ENCODE data around the gene MKS1.

MKS1 gene

DNA sequence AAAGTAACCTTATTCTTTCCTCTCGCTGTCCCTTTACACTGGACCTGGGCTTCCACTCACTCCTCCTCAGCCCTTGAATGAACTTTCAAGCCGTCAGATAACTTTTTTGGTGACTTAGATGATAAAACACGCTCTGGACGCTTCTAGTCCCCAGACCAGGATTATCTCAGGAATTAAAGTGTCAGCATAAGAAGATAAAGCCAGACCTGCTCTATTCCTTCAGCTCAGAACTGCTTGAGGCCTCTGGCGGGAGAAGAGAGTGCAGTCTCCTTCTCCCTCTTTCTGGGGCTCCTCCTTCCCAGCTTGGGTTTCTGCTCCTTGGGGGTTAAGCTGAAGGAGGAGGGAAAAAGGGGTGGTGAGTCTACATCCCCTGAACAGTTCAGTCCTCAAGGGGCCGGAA is 25.9 kb upstream of the MKS1 start:
- FAIRE-seq = no peak

- FAIRE-seq = no peak
Observed at GRCh38 chr17:58242171-58242784, 23.2 kb upstream of the MKS1 start.

DNA sequence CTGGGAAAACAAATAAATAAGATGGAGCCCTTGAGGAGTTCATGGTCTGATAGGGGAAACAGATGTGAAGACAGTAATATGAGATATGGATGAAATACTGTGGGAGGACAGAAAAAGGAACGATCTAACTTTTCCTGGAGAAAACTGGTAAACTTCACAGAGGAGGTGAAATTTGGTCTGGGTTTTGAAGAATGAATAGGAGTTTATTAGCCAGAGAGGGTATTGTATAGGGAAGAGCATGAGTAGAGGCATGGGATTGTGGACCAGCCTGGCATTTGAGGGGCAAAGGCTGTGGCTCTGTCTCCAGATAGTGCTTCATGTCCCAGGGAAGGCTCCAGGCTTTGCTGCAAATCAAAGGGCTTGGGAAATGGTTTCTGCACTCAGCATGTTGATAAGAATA is 20.9 kb upstream of the MKS1 start:
- FAIRE-seq = no peak

DNA sequence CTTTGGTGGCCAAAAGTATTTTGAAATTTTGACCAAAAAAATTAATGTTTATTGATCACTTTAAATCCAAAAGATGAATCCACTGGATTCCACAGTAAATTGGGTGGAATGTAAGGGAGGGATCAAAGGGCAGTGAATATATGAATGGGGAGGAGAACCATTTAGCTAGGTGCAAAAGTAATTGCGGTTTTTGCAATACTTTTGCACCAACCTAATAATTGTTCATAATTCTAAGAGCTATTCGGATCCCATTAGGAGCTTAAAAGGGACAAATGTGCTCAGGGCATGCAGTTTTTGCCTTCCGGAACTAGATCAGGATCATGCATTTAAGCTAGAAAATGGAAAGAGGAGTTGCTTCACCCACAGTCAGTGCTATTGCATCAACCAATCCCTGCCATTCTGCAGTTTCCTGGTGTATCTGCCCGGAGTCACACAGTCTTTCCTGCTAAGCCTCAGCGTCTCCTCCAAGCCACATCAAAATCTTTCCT is 19.1 kb upstream of the MKS1 start, which contains the start of gene LPO:
Gene LPO, plus strand, starts transcription at position 438 of the 488 bp plus-strand sequence. CDS start 4,396 bp downstream, outside the sequence.
- no peak for FAIRE-seq

GRCh38 chr17:58236394-58236793 is 17.3 kb upstream of the MKS1 start:
- FAIRE-seq = no peak

DNA sequence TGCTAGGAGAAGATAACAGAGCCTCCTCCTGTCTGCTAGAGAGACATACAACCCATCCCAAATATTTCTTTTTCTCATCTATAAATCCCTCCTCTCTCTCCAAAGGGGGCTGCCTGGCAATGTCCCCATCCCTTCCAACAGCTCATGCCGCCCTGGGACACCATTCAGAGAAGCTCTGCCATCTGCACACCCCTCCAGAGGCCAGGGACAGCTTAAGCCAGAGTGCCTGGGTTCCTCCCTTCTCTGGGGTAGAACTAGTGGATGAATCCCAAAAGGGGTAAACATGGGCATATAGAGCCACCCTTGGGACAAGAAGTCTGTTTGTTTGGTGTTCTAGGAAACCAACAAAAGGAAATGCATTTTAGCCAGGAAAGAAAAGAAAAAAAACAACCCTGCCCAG is 16.8 kb upstream of the MKS1 start:
- no peak for FAIRE-seq

- no peak for FAIRE-seq
Observed at GRCh38 chr17:58234512-58234911, 15.5 kb upstream of the MKS1 start.

DNA sequence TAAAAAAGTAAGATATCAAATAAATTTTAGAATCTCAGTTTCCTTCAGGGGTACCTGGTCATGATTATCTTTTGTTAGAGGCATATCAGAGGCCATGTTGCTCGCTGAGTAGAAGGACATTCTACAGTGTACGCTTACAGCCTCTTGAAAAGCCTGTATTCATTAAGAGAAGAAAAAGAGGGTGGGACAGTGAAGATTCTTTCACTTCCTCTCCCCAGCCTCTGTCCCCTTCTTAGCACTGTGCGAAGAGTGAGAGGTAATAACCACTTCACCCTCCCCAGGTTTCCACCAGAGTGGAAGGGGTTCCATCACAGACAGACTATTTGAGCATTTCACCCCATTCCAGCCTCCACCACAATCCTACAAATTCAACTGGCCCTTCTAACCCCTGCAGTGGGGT is 14.5 kb upstream of the MKS1 start:
- no peak for FAIRE-seq

- FAIRE-seq = no peak
Observed at GRCh38 chr17:58232707-58233156, 13.7 kb upstream of the MKS1 start.

GRCh38 chr17:58231641-58232040 is 12.6 kb upstream of the MKS1 start:
- FAIRE-seq = no peak

GRCh38 chr17:58229881-58230280 is 10.8 kb upstream of the MKS1 start:
- FAIRE-seq = no peak

DNA sequence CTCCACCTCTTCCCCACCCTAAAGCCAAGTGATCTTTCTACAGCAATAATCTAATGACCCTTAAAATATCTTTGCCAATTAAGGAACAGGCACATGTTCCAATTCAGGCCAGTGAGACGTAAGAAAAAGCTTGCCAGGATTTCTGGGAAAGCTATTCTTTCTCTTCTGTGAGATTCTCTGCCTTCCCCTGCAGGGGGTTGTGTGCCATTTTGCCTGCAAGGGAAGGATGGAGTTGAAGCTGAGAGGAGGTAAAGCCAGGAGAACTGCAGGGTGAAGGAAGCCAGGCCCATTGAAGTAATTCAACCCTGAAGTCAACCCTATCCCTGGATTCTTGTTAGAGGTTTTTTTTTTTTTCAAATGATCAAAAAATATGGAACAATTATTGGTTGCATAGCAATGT is 10.3 kb upstream of the MKS1 start:
- FAIRE-seq = no peak

DNA sequence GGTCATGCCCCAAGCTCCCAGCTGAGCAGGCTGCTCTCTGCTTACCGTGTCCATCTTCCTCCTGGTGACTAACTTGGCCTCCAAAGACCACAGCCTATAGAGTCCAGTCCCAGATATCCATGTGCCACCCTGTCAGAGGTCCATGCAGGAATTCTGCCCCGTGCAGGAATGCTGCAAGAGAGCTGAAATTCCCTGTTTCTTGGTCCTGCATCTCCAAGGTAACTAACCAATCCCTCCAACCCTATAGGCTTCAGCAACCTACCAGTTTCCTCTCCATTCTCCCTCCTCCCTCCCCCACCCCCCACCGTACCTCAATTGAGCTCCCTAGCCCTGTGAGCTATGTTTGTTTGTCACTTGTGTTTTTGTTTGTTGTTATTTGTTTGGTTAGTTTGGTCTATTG is 9.6 kb upstream of the MKS1 start:
- FAIRE-seq = no peak

GRCh38 chr17:58227733-58228132 is 8.7 kb upstream of the MKS1 start:
- no peak for FAIRE-seq

- no peak for FAIRE-seq
Observed at GRCh38 chr17:58224315-58224714, 5.3 kb upstream of the MKS1 start.

- FAIRE-seq = no peak
Observed at GRCh38 chr17:58219789-58220183, 731 bp upstream of the MKS1 start.

- FAIRE-seq = no peak
Observed at GRCh38 chr17:58217766-58218165, 1.3 kb downstream of the MKS1 start.

GRCh38 chr17:58215685-58216084 is 3.4 kb downstream of the MKS1 start:
- no peak for FAIRE-seq

DNA sequence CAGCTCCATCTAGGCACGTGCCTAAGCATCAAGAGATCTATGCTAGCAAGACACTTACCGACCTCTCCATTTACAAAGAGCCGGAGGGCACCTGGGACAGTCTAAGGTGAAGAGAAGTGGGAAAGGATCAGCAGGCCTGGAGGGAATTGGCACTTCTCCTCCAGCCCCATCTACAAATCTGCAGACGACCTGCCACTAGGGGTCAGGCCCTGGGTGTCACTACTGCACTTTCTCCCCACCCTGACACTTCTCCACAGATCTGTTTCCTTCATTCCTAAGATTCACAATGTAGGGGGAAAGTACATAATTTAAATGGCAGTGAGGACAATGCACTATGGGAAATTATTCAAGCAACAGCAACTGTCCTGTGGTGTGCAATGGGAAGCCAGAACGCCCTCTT is 8.1 kb downstream of the MKS1 start:
- FAIRE-seq = no peak

- FAIRE-seq = no peak
Observed at GRCh38 chr17:58208344-58208743, 10.7 kb downstream of the MKS1 start.

DNA sequence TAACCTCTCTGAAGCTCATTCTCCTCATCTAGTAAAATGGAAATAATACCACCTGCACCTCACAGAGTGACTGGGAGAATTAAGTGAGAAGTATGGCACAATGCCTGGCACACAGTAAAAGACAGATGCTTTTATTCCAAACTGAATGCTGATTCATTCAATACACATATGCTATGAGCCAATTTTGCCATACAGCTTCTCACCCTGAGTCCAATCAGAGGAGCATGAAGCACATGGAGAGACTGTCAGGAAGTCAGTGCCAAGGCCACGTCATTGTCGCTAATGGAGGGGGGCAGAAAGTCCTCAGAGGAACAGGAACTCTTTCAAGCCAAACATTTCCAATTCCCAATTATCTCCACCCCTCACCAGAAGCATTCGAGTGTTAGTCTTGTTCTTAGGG is 11.6 kb downstream of the MKS1 start:
- FAIRE-seq = no peak

- no peak for FAIRE-seq
Observed at GRCh38 chr17:58205936-58206335, 13.1 kb downstream of the MKS1 start.

DNA sequence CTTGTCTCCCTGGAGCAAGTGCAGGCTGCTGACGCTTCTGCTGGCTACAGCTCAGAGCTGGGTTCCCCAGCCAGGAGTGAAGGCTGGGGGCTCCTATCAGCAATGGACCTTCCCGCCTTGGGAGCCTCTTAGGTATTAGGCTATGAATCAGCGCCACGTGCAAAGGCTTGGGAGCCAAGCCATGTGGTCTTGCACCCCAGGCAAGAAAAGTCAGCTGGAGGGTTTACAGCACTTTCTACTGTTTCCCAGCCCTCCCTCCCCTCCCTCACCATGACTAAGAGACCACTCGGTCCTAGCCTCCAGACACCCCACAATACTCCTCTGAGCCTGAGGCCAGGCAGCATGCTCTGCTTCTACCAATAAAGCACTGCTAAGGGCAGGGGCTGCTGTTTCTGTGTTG is 14.3 kb downstream of the MKS1 start:
- no peak for FAIRE-seq

- FAIRE-seq = no peak
Observed at GRCh38 chr17:58202859-58203258, 16.2 kb downstream of the MKS1 start.

DNA sequence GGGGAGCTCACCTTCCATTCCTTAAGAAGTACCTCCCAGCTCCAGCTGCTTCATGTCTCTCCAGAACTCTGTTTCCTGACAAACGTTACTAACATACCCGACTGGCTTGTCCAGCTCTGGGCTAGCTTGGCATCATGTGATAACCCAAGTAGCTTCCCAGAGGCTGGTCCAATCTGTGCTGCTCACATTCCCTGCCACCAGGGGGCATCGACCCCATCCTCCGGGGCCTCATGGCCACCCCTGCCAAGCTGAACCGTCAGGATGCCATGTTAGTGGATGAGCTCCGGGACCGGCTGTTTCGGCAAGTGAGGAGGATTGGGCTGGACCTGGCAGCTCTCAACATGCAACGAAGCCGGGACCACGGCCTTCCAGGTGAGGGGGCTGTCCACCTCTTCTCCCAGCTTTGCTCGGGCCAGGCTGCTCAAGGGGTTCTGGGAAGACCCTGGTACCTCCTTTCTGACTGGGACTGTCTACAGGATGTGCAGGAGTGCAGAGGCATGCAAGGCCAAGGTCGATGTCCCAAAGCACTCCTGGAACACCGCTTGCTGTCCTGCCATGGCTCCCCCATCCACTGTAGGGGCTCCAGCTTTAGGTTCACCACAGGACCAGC is 18.9 kb downstream of the MKS1 start:
- no peak for FAIRE-seq
